HepG2 (cell line): Measurements from ENCODE around the gene SLC7A8. TPM values are rescaled to one million over a fixed set of nuclear protein-coding genes. Genes with fewer than 3 reads are reported as not detected.

ENCODE experiments used
- ATAC-seq: fragments of 200-7000 bp; cut with Tn5 transposase; 3 replicates; pipeline ENCODE4 v1.9.1; 2020; ENCODE audit warnings: mild to moderate bottlenecking, moderate library complexity
- BruUV-seq: library from RNA; stranded (reverse); fragments of 400-500 nt; replicated peaks from 2 replicates; lab custom pipeline; 2021; lab: Mats Ljungman, UMichigan
- CTCF ChIA-PET: fragments of 300-600 bp; formaldehyde crosslinking; extraction: SDS; loops from one replicate; lab custom pipeline; 2021; ENCODE audit warnings: low total read pairs, inconsistent platforms, low intra/inter-chr PET ratio; lab: Yijun Ruan, JAX
- POLR2A ChIA-PET: fragments of 350-600 bp; sonication (Branson Sonifier 250); formaldehyde crosslinking; loops from one replicate; lab custom pipeline; 2020; ENCODE audit warnings: antibody characterized with exemption, inconsistent platforms; lab: Yijun Ruan, JAX
- DNase-seq: peaks from one replicate; pipeline ENCODE4 v3.0.0-alpha.2; 2015; ENCODE audit warnings: low spot score
- FAIRE-seq: peaks from 3 replicates; lab custom pipeline; 2011; peaks lifted over from hg19 to GRCh38; lab: Jason Lieb, UNC
- H2AFZ ChIP-seq: one replicate; pipeline ENCODE4 v1.6.1; 2011; ENCODE audit warnings: low read length, inconsistent platforms
- H3K27ac ChIP-seq: fragments of 300-600 bp; 3 replicates; pipeline ENCODE4 v1.8.0; 2011; ENCODE audit warnings: mixed run types, mild to moderate bottlenecking, mixed read lengths, low read length, inconsistent platforms; ENCODE audit not compliant: insufficient read depth; ENCODE audit errors: extremely low read length
- H3K27me3 ChIP-seq, 2 experiments: fragments of 200-600 bp in 1 of 2; 2 replicates in 1 of 2; 3 replicates in 1 of 2; pipeline versions ENCODE4 v1.6.0 to v1.8.0; 2011; ENCODE audit warnings: low read length in 2 of 2, mild to moderate bottlenecking in 2 of 2, moderate library complexity in 2 of 2, inconsistent platforms in 1 of 2; ENCODE audit not compliant: insufficient read depth in 2 of 2, control insufficient read depth in 1 of 2
- H3K36me3 ChIP-seq, 2 experiments: fragments of 200-600 bp in 1 of 2; replicated peaks in 1 of 2; 2 replicates in 1 of 2; 3 replicates in 1 of 2; pipeline versions ENCODE4 v1.5.1 to v1.8.0; 2011; ENCODE audit warnings: low read length in 2 of 2, inconsistent platforms in 1 of 2; ENCODE audit not compliant: insufficient read depth in 2 of 2, control insufficient read depth in 1 of 2
- H3K4me1 ChIP-seq: 2 replicates; pipeline ENCODE4 v1.5.1; 2012; ENCODE audit warnings: low read length, inconsistent platforms; ENCODE audit not compliant: insufficient read depth
- H3K4me2 ChIP-seq: 2 replicates; pipeline ENCODE4 v1.6.0; 2011; ENCODE audit warnings: low read depth, low read length, inconsistent platforms
- H3K4me3 ChIP-seq, 3 experiments: fragments of 200-600 bp in 1 of 3; sonication (generic), shearing (Covaris generic) in 1 of 3; replicated peaks in 1 of 3; 2 replicates each; pipeline ENCODE4 v1.5.1; 2011 to 2016; ENCODE audit warnings: low read length in 3 of 3, inconsistent platforms in 2 of 3, low read depth in 2 of 3, mild to moderate bottlenecking in 2 of 3, control low read depth in 1 of 3, mixed read lengths in 1 of 3; ENCODE audit not compliant: insufficient read depth in 1 of 3
- H3K79me2 ChIP-seq: one replicate; pipeline ENCODE4 v1.6.1; 2011; ENCODE audit warnings: low read length, inconsistent platforms; ENCODE audit not compliant: insufficient read depth
- H3K9ac ChIP-seq: 2 replicates; pipeline ENCODE4 v1.6.0; 2011; ENCODE audit warnings: mild to moderate bottlenecking, low read depth, low read length, inconsistent platforms; ENCODE audit not compliant: insufficient read depth
- H3K9me3 ChIP-seq: 2 replicates; pipeline ENCODE4 v1.5.1; 2012; ENCODE audit warnings: mild to moderate bottlenecking, low read length
- H4K20me1 ChIP-seq: 2 replicates; pipeline ENCODE4 v1.6.0; 2011; ENCODE audit warnings: inconsistent platforms, mild to moderate bottlenecking, low read length, moderate library complexity; ENCODE audit not compliant: insufficient read depth
- BORCS8-MEF2B ChIP-seq: sonication (generic); formaldehyde crosslinking; IDR thresholded peaks from 2 replicates; pipeline ENCODE4 v1.8.0; 2022; ENCODE audit warnings: mild to moderate bottlenecking, missing genetic modification reagents
- CBX5 ChIP-seq: sonication (generic); formaldehyde crosslinking; IDR thresholded peaks from 2 replicates; pipeline ENCODE4 v1.4.0; 2020; ENCODE audit warnings: missing genetic modification reagents, borderline replicate concordance
- CSRNP2 ChIP-seq: sonication (generic); formaldehyde crosslinking; conservative IDR thresholded peaks from 2 replicates; pipeline ENCODE4 v1.8.0; 2022; ENCODE audit warnings: low read depth, missing genetic modification reagents
- FUBP1 ChIP-seq: sonication (generic); formaldehyde crosslinking; IDR thresholded peaks from 2 replicates; pipeline ENCODE4 v1.5.1; 2020; ENCODE audit warnings: missing genetic modification reagents, mild to moderate bottlenecking, borderline replicate concordance
- GATA4 ChIP-seq: sonication (generic); IDR thresholded peaks from 2 replicates; pipeline ENCODE4 v1.6.1; 2016; ENCODE audit warnings: antibody characterized with exemption, low read depth, borderline replicate concordance
- IRF1 ChIP-seq: sonication (generic); formaldehyde crosslinking; IDR thresholded peaks from 2 replicates; pipeline ENCODE4 v1.4.0; 2020; ENCODE audit warnings: low read depth, mild to moderate bottlenecking, missing genetic modification reagents
- NR2C2 ChIP-seq: sonication (generic); formaldehyde crosslinking; IDR thresholded peaks from 2 replicates; pipeline ENCODE4 v1.4.0; 2020; ENCODE audit warnings: missing genetic modification reagents, mild to moderate bottlenecking, moderate library complexity, borderline replicate concordance
- ZNF10 ChIP-seq: sonication (generic); formaldehyde crosslinking; IDR thresholded peaks from 2 replicates; pipeline ENCODE4 v1.4.0; 2020; ENCODE audit warnings: mild to moderate bottlenecking, low read depth, missing genetic modification reagents, borderline replicate concordance
- ZNF646 ChIP-seq: sonication (generic); formaldehyde crosslinking; IDR thresholded peaks from 2 replicates; pipeline ENCODE4 v1.9.0; 2021; ENCODE audit warnings: mild to moderate bottlenecking, missing genetic modification reagents
- WGBS: methylation state at CpG from one replicate; pipeline ENCODE4 v1.1.6; 2017; ENCODE audit warnings: low lambda C conversion rate; 5-methylcytosine and 5-hydroxymethylcytosine counted together
- in situ Hi-C: cut with HindIII; loops from 2 replicates; pipeline ENCODE4 v1.10.0; 2017; ENCODE audit warnings: low pct_unique_long_range_greater_than_20kb; ENCODE audit not compliant: extremely low pct_ligation_motif_present
- intact Hi-C: fragments of 100-400 bp; cut with micrococcal nuclease; formaldehyde crosslinking; loops from one replicate; pipeline ENCODE4 v1.10.0; 2022; ENCODE audit not compliant: unreplicated experiment
- polyA plus RNA-seq, 8 experiments: library from polyadenylated mRNA; depleted of rRNA in 3 of 8; stranded (reverse) in 7 of 8; unstranded in 1 of 8; fragments of >200 nt; fragmentation: Illumina TruSeq in 4 of 8; extraction: Trizol in 4 of 8; gene quantifications; 2 replicates each; pipeline versions ENCODE4 v1.2.1 to v1.2.3, GENCODE V29; 2011 to 2016; ENCODE audit warnings: low read depth in 4 of 8, missing spikeins in 1 of 8, mixed read lengths in 1 of 8; ENCODE audit not compliant: insufficient read depth in 1 of 8
- total RNA-seq, 5 experiments: library from RNA; depleted of rRNA; stranded (reverse); fragments of >200 nt; fragmentation: Illumina TruSeq; extraction: Trizol; gene quantifications; 2 replicates each; pipeline ENCODE4 v1.2.3, GENCODE V29; 2016; ENCODE audit warnings: low read depth in 1 of 5

Gene SLC7A8
- total and polyA plus RNA-seq, 2 of the 13 experiments (the other 11 are each of a cell fraction or from before 2014, with no cell fraction given): 0.25 TPM; not detected in 1

DNA sequence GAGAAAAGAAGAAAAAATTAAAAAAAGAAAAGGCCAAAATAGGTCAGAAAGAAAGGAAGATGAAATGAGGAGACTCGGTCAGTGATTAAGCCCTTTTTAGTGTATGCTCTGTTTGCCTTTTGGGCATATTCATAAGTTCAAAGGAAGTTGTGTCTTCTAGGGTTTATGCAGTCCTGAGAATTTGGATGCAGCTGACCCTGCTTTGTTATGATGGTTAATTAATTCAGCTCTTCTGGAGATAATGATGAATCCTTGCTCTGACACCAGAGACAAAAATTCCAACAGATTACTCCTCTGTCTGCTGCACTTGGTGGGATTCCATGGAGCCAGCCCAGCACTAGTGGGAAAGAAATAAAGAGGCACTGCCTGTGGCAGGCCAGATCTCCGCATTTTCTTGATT, 4.5 kb upstream of the SLC7A8 start:
- DNase-seq (no peak), FAIRE-seq (no peak), ATAC-seq (no peak)
- no peak overlapping the region for H3K4me2 ChIP-seq
- WGBS: 2% methylated on average over 2 of the region's 2 CpGs
- no TSS peak for BruUV-seq
- H3K36me3 ChIP-seq: no peaks in the 10 kb centered on the region
- H3K27ac ChIP-seq: no peak overlapping the region
- in situ Hi-C loops (loop anchor here (5.0 kb wide), 1 partner anchor 66 kb away; no protein-coding TSS in a partner anchor), intact Hi-C loops (loop anchor here (1.0 to 2.0 kb wide), 2 partner anchors 68 to 119 kb away; no protein-coding TSS in a partner anchor)
- H3K9me3 ChIP-seq: no peaks in the 10 kb centered on the region
- ChIA-PET POLR2A (interaction anchor here (1.6 to 1.8 kb wide), 2 partner anchors 93 to 119 kb away, joined by 4 to 9 read pairs; partner anchors contain the start of genes ACIN1 and C14orf119), CTCF (interaction anchor here (2.2 to 11.3 kb wide), 3 partner anchors 68 to 118 kb away, joined by 11 to 493 read pairs (median 34); partner anchors contain the start of gene CEBPE)
- H2AFZ ChIP-seq: no peak overlapping the region
- H3K79me2 ChIP-seq: no peaks in the 10 kb centered on the region
- no peak overlapping the region for H3K4me3 ChIP-seq
- peaks cover 7% of the 10 kb centered on the region; the same call in 1 of the 2 replicates for H3K4me1 ChIP-seq
- H3K9ac ChIP-seq: no peak overlapping the region
- no peak for TF ChIP-seq FUBP1 (CRISPR knock-in tag)
- TF ChIP-seq GATA4: no peak
- TF ChIP-seq NR2C2 (CRISPR knock-in tag): no peak
- TF ChIP-seq IRF1: no peak
- no peak for TF ChIP-seq BORCS8-MEF2B
- no peak for TF ChIP-seq CSRNP2 (CRISPR knock-in tag)
- TF ChIP-seq ZNF646: 0 out of 2 replicates have a peak, but pooled peaks have one; percentile 3
- no peak for TF ChIP-seq ZNF10 (CRISPR knock-in tag)
- no peak for TF ChIP-seq CBX5 (CRISPR knock-in tag)
- no peaks in the 10 kb centered on the region for H4K20me1 ChIP-seq
- H3K27me3 ChIP-seq: peaks cover 0 to 26% of the 10 kb centered on the region in 2 experiments; a peak in 3 of 5 replicates
